A673 (cell line): ENCODE results near the gene HRH2. TPM values are rescaled to one million over a fixed set of nuclear protein-coding genes. Genes with fewer than 3 reads are reported as not detected.

ENCODE experiments used
- BruUV-seq: library from RNA; stranded (reverse); fragments of 400-500 nt; replicated peaks from 2 replicates; lab custom pipeline; 2021; lab: Mats Ljungman, UMichigan
- CTCF ChIA-PET: fragments of 300-600 bp; sonication (Branson Sonifier 250); formaldehyde crosslinking; loops from one replicate; lab custom pipeline; 2022; ENCODE audit warnings: antibody characterized with exemption; lab: Charles Lee
- POLR2A ChIA-PET: fragments of 300-600 bp; sonication (Branson Sonifier 250); formaldehyde crosslinking; loops from one replicate; lab custom pipeline; 2022; ENCODE audit warnings: antibody characterized with exemption; ENCODE audit not compliant: low non-redundant PET; lab: Charles Lee
- DNase-seq: peaks from one replicate; pipeline ENCODE4 v3.0.0-alpha.2; 2015; ENCODE audit warnings: low spot score
- H3K27ac ChIP-seq: fragments of 200-600 bp; sonication (generic); 2 replicates; pipeline ENCODE4 v1.5.1; 2016; ENCODE audit warnings: mixed run types, low read depth, mild to moderate bottlenecking, mixed read lengths, antibody characterized with exemption, low read length; ENCODE audit not compliant: poor library complexity, severe bottlenecking
- H3K27me3 ChIP-seq: fragments of 200-600 bp; sonication (generic); replicated peaks from 2 replicates; pipeline ENCODE4 v1.6.1; 2017; ENCODE audit warnings: mixed run types, low read depth, mild to moderate bottlenecking, mixed read lengths, antibody characterized with exemption, low read length; ENCODE audit not compliant: insufficient read depth, poor library complexity
- H3K36me3 ChIP-seq: fragments of 200-600 bp; sonication (generic); 2 replicates; pipeline ENCODE4 v1.6.1; 2016; ENCODE audit warnings: mixed run types, mild to moderate bottlenecking, mixed read lengths, antibody characterized with exemption, low read length; ENCODE audit not compliant: insufficient read depth, poor library complexity, severe bottlenecking
- H3K4me1 ChIP-seq: fragments of 200-600 bp; sonication (generic); 2 replicates; pipeline ENCODE4 v1.6.1; 2017; ENCODE audit warnings: mixed run types, mild to moderate bottlenecking, mixed read lengths, antibody characterized with exemption, low read length; ENCODE audit not compliant: insufficient read depth, poor library complexity, severe bottlenecking
- H3K4me3 ChIP-seq: fragments of 200-600 bp; sonication (generic); 2 replicates; pipeline ENCODE4 v1.5.1; 2016; ENCODE audit warnings: low read depth, mixed run types, mild to moderate bottlenecking, mixed read lengths, low read length; ENCODE audit not compliant: poor library complexity, severe bottlenecking
- H3K9me3 ChIP-seq: fragments of 200-600 bp; sonication (generic); 2 replicates; pipeline ENCODE4 v1.6.1; 2016; ENCODE audit warnings: mixed run types, low read depth, mild to moderate bottlenecking, mixed read lengths, antibody characterized with exemption, low read length; ENCODE audit not compliant: poor library complexity, severe bottlenecking
- CTCF ChIP-seq: fragments of 300-800, 200-600 bp; sonication (generic); conservative IDR thresholded peaks from 2 replicates; pipeline ENCODE4 v1.5.1; 2017; ENCODE audit warnings: low read depth, mild to moderate bottlenecking, antibody characterized with exemption, low read length, moderate library complexity, mixed read lengths
- EZH2 ChIP-seq: fragments of 200-600 bp; sonication (generic); IDR thresholded peaks from 2 replicates; pipeline ENCODE4 v1.6.1; 2017; ENCODE audit warnings: borderline replicate concordance, low read depth, mild to moderate bottlenecking, mixed read lengths, antibody characterized with exemption, low read length; ENCODE audit not compliant: poor library complexity, severe bottlenecking
- intact Hi-C: fragments of 100-400 bp; cut with micrococcal nuclease; formaldehyde crosslinking; loops from one replicate; pipeline ENCODE4 v1.10.0; 2022; ENCODE audit not compliant: unreplicated experiment
- total RNA-seq: library from RNA; stranded (reverse); gene quantifications from 2 replicates; pipeline ENCODE4 v1.2.3, GENCODE V29; 2021

The HRH2 gene
- total RNA-seq, 1 experiment from 2014 or later, result not detected

GRCh38 chr5:175681968-175682340, 24.1 kb downstream of the HRH2 start:
- TF ChIP-seq CTCF, result no peak
- TF ChIP-seq EZH2, result no peak
- CTCF ChIA-PET, result no interaction called here

GRCh38 chr5:175682664-175683063, 24.8 kb downstream of the HRH2 start:
- peaks cover 57% of the 10 kb centered on the region for H3K27me3 ChIP-seq
- H3K36me3 ChIP-seq, result no peaks in the 10 kb centered on the region
- no peak overlapping the region for H3K4me3 ChIP-seq
- POLR2A ChIA-PET, result no interaction called here
- CTCF ChIA-PET, result no interaction called here
- no peak overlapping the region for H3K27ac ChIP-seq
- TF ChIP-seq CTCF (no peak), EZH2 (no peak)
- BruUV-seq, result no TSS peak
- no peaks in the 10 kb centered on the region for H3K9me3 ChIP-seq
- intact Hi-C loops, result no loop called here
- no peak for DNase-seq
- no peaks in the 10 kb centered on the region for H3K4me1 ChIP-seq

More at GRCh38 chr5:175681968-175682340, 24.1 kb downstream of the HRH2 start:
- Histone ChIP-seq H3K4me3 (no peak overlapping the region), H3K4me1 (no peaks in the 10 kb centered on the region), H3K9me3 (no peaks in the 10 kb centered on the region), H3K27ac (no peak overlapping the region), H3K36me3 (no peaks in the 10 kb centered on the region), H3K27me3 (peaks cover 64% of the 10 kb centered on the region)
- POLR2A ChIA-PET, result no interaction called here
- intact Hi-C loops, result no loop called here
- no TSS peak for BruUV-seq
- no peak for DNase-seq

- intact Hi-C loops, result no loop called here
- Histone ChIP-seq H3K27ac (no peak overlapping the region), H3K36me3 (no peaks in the 10 kb centered on the region), H3K4me1 (no peaks in the 10 kb centered on the region), H3K9me3 (no peaks in the 10 kb centered on the region), H3K27me3 (peaks cover 51% of the 10 kb centered on the region), H3K4me3 (no peak overlapping the region)
- TF ChIP-seq CTCF (no peak), EZH2 (no peak)
- DNase-seq, result no peak
- ChIA-PET CTCF (no interaction called here), POLR2A (no interaction called here)
- no TSS peak for BruUV-seq
Observed at GRCh38 chr5:175683231-175683630, 25.4 kb downstream of the HRH2 start.
